ENCODE measurements around the gene FAM13A. TPM values are rescaled to one million over a fixed set of nuclear protein-coding genes. Genes with fewer than 3 reads are reported as not detected.

Gene FAM13A
- total RNA-seq, 4 donors from 2014 or later, result 5.2 to 19.1 (median 8.2) TPM

GRCh38 chr4:88681209-88681608 lies 375.8 kb downstream of the FAM13A start:
- Histone ChIP-seq H3K4me1 (no peaks in the 10 kb centered on the region), H3K27me3 (no peaks in the 10 kb centered on the region), H3K4me3 (no peak overlapping the region), H3K27ac (no peak overlapping the region), H3K36me3 (peaks cover 5 to 91% (median 12%) of the 10 kb centered on the region in 3 donors), H3K9me3 (no peaks in the 10 kb centered on the region)
- no peak for DNase-seq
- TF ChIP-seq CTCF (IDR thresholded peaks at IDR 0.05) (no peak), POLR2A (IDR thresholded peaks at IDR 0.05) (no peak)
- intact Hi-C loops (cut with DNase I), result no loop called here
- WGBS, 2 donors, result 88 to 100% methylated on average over 5 of the region's 5 CpGs

Small RNA genes lying within 50 kb of the gene (small RNA-seq; reads per million reads assigned to genes)
- gene RF02115 (0 reads per million in 4 donors), gene RNU6-33P (0 to 0.27 (median 0.16) reads per million in 4 donors)

Other genes with a start within 250 kb of the FAM13A start
- 1 to 10 TPM; 1.2 to 8.5 (median 5.8) TPM for gene TIGD2, start 54.3 kb upstream of the FAM13A start, total RNA-seq

Data from esophagus squamous epithelium (tissue), 5 donors.